HCT116 (cell line): ENCODE data around the gene ZNF683. TPM values are rescaled to one million over a fixed set of nuclear protein-coding genes. Genes with fewer than 3 reads are reported as not detected.

Source experiments
- total RNA-seq: library from RNA; stranded (reverse); gene quantifications from one replicate; pipeline ENCODE4 v1.2.1, GENCODE V29; 2021; ENCODE audit not compliant: unreplicated experiment

Gene ZNF683
- total RNA-seq, 1 experiment from 2014 or later = not detected

Other genes with a start within 250 kb of the ZNF683 start
- 0.34 TPM for gene FAM110D, start 213.7 kb downstream of the ZNF683 start, total RNA-seq
- gene C1orf232, start 203.8 kb downstream of the ZNF683 start, total RNA-seq = not detected
- 62.4 TPM for gene ZNF593, start 202.8 kb downstream of the ZNF683 start, total RNA-seq
- gene ZNF593OS, start 200.9 kb downstream of the ZNF683 start, total RNA-seq = not detected
- 26.6 TPM for gene CNKSR1, start 195.3 kb downstream of the ZNF683 start, total RNA-seq
- not detected for gene CATSPER4, start 182.1 kb downstream of the ZNF683 start, total RNA-seq
- gene CEP85, start 138.6 kb downstream of the ZNF683 start, total RNA-seq = 37.2 TPM
- 112 TPM for gene SH3BGRL3, start 92.7 kb downstream of the ZNF683 start, total RNA-seq
- 19.3 TPM for gene UBXN11, start 66.1 kb downstream of the ZNF683 start, total RNA-seq
- 2.0 TPM for gene CD52, start 54.8 kb downstream of the ZNF683 start, total RNA-seq
- gene CRYBG2, start 18.6 kb downstream of the ZNF683 start, total RNA-seq = 10.5 TPM
- 1.4 TPM for gene LIN28A, start 38.1 kb upstream of the ZNF683 start, total RNA-seq
- 46.0 TPM for gene DHDDS, start 59.6 kb upstream of the ZNF683 start, total RNA-seq
- gene HMGN2, start 99.7 kb upstream of the ZNF683 start, total RNA-seq = 483 TPM
- gene RPS6KA1, start 157.0 kb upstream of the ZNF683 start, total RNA-seq = 47.0 TPM